Activated CD4-positive, CD25-positive, alpha-beta regulatory T cell treated with anti-CD3 and anti-CD28 coated beads, Interleukin-2, amount 50 U/mL, for 72 hours (primary cell): ENCODE measurements around the gene PPP1R11.
"Not testable (repeated sequence)": the region's sequence is repeated elsewhere in the genome, so short reads cannot be mapped to it uniquely, and the experiment has no call there.

Source experiments
- DNase-seq: peaks from one replicate; pipeline ENCODE4 v3.0.0; 2021

PPP1R11 gene

DNA sequence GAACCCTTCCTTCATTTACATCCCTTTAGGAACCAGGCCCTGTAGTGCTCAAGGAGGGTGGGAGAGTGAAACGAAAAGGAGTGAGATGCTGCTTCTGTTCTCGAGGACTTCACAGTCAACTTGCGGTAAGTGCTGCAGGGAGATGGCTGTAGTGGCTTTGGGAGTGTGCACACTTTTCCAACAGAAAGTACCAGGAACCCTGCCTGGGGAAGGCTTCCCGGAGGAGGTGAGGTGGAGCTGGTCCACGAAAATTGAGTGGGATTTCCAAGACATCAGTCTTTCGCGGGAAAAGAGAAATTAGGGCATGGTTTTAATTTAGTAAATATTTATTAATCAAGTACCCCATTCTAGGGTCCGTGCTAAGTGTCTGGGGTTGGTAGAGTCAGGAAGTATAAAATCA, 33.2 kb downstream of the PPP1R11 start:
- no peak for DNase-seq

DNA sequence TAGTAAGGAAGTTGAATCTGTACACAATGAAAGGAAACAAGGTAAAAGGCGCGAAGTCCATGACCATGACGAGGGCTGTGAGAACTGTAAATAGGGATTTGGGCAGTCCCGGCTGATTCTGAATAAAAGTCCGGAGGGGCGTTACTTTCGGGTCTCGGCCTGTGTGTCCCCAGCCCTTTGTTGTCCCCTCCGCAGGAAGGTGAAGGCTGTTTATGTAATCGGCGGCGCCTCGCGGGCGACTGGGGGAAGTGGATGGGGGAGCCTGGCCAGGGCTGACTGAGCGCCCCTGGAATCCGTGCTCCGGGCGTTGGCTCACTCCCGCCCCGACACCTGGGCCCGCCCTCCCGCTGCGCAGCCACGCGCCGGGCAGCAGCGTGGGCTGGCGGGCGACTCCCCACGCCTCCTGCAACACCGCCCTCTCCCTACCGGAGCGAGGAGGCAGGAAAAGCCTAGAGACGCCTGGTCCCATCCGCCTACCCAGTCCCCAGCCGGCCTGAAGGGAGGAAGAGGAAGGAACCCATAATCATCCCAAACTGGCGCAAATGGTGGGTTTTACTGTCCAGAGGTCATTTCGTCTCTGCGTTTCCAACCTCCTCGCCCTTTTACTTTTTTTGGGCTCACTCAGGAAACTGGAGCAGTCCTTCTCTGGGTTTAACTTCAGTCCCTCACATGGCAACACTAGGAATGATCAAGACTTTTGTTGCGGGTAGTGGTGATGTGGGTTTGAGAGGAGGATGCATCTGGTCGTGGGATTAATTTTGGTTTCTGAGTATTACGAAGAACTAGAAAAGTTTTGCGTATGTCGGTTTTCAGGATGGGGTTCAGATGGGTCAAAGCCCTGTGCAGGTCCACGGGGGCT, 33.8 kb downstream of the PPP1R11 start:
- DNase-seq = no peak

DNA sequence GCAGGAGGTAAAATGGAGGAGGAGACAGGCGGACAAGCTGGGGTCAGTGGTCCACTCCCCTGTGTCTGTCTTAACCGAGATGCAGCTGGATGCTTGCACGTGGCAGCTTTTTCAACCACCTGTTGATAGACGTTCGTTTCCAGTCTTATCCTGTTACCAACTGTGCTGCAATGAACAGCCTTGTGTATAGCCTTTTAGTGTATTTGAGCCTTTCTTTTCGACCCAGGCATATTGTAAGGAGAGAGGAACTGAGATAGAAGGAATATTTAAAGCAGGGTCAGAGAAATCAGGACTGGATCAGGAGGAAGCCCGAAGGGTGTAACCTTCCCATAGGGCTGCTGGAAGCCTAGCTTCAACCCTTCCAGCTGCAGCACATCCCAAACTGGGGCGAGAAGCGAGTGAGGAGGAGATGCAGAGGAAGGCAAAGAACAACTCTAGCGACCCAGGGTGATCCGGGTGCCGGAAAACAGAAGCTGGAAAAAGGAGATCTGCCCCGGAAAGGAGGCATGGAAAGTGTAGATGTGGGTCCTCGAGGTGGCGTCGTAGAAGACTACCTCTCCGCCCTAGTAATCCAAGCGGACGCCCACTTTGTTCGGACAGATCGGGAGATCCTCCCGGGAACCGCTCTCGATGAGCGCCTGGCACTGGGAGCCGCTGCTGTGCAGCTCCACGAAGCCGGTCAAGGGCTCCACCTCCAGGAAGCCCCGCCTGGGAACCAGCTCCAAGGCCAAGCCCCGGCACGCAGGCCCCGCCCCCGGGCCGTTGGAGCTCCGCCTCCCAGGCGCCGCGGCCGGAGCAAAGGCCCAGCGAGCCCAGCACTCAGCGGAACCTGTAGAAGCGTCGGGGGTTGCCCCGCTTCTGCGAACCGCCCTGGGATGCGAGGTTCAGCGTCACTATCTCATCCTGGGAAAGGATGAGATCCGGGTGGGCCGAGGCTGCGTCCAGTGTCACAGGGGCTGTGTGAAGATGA, 34.7 kb downstream of the PPP1R11 start:
- DNase-seq = peak; percentile 51

DNA sequence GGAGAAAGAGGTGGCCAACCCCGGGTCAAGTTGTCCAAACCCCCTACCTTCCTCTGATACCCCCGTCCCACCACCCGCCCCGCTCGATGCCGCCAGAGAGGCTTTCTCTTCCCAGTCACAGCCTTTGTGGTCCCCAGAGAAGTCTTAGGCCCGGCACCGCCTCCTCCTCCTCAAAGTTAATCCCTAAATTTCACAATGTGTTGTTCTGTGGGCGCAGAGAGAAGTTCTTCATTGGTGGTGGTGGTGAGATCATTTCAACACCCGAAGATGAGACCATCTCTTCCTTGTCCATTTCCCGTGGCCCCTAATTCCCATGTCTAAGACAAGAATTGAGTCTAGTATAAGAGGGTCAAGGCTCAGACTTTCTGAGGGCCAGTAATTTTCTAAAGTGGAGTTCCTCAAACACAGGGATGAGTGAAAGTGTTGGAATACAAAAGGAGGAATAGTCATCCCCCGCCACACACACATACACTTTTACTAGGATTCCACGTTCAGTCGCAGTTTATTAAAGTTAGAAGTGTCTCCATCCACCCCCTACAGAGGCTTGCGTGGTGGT, 35.5 kb downstream of the PPP1R11 start:
- DNase-seq = no peak

DNA sequence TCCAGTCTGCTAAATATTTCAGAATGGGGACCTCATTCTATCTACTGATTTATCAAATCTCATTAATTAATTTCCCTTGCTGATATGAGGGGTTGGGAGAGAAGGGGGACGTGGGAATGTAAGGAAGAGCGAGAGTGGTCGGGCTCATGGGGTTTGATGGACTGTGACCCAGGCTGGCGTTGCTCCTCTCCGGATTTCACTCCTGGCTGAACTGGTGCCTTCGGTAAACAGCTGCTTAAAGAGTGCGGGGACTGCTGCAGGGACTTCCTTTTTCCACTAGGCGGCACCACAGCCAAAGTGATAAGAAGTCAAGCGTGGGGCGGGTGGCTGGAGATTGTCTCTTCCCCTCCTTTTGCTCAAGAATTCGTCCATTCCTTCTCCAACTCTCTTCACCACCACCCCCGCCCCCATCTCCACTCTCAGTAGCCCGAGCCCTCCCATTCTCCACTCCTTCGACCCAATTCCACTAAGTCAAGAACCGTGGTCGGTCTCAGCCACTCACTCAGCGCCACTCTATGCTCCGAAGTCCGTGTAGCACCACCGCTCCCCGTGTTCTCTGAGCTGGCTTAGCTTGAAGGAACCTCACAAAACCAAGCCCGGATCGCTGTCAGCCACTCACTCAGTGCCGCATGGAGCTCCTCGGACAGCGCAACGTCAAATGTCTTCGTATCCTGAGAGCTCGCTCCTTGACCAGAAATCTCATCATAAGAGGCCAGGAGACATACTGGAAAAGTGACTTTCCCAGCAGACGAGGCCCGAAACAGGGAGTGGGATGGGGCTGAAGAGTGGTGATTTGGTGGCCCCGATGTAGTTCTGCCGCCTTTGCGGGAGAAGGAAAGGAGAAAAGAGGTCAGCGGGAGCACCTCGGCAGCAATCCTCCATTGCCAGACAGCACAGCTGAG, 36.2 kb downstream of the PPP1R11 start:
- peak; percentile 64 for DNase-seq

DNA sequence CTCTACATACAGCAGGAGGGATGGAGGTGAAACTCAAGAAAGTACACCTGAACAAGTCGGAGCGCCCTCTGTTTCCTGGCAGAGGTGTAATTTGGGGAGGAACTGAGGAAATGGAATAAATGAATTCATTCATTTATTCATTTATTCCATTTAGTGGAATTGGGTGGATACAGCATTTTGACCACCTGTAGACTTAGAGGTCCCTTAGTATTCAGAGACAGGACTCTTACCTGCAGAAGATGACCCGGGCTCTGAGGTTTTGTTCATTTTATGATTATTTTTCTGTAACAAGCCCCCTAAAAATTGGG, 36.8 kb downstream of the PPP1R11 start:
- DNase-seq = no peak

DNA sequence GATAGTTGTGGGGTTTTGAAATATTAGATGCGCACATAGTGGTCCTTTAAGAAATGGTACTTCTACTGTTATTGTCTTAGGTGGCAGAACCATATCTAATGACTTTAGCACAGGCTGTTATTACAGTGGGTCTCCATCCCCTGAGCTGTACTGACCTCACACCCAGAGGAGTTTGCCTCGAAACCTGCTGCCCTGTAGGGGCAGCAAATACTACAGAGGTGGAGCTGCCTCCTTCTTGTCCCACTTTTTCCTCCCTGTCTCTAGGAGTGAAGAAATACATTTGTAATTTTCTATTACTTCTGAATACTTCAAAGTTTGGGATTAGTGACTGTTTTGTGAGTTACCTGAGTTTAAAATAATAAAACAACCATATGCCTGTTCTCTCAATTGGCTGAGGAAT, 37.7 kb downstream of the PPP1R11 start:
- no peak for DNase-seq

DNA sequence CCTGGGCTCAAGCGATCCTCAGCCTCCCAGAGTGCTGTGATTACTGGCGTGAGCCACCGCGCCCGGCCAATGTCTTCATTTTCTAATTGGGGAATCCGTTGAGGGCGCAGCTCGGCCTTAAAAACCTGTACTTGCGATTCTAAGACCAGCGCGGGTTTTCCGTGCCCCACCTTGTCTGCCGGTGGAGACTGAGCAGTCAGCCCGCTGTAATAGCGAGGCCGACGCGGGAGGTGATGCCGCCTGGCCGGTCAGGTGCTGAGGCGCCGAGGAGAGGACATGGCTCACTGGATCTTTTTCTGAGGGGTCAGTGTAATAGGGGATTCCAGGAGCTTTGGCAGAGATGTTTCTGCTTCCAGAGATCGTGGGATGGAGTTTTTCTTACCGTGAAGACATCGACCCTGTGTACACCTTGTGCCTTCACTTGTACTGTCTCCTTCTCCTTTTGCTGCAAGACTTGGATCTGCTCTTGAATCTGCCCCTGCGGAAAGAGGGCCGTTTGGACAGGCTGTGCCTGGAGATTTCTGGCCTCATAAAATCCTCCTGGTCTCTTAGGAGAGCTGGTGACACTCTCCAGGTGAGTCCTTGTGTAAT, 44.4 kb downstream of the PPP1R11 start:
- no peak for DNase-seq

DNA sequence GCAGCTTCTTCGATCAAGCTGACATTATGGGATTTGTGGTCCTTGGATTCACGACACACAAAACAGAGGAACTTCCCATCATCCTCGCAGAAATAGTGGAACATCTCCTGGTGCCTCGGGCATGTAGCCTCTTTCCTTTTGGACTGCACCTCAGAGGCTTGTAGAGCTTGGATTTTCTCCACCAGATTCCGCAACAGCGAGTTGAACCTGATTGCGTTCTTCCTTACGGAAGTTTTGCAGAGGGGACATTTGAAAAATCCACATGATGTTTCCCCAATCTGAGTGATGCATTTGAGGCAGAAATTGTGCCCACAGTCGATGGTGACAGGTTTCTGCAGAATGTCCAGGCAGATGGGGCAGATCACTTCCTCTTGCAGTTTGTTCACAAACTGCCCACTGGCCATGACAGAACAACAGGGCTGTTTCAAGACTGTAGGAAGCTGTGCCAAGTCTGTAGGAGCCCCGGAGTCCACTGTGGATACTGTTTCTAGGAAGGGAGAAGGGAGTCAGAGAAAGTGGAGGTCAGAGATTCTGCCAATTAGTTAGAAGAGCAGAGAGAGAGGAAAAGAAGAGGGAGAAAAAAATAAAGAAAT, 45.5 kb downstream of the PPP1R11 start:
- no peak for DNase-seq

DNA sequence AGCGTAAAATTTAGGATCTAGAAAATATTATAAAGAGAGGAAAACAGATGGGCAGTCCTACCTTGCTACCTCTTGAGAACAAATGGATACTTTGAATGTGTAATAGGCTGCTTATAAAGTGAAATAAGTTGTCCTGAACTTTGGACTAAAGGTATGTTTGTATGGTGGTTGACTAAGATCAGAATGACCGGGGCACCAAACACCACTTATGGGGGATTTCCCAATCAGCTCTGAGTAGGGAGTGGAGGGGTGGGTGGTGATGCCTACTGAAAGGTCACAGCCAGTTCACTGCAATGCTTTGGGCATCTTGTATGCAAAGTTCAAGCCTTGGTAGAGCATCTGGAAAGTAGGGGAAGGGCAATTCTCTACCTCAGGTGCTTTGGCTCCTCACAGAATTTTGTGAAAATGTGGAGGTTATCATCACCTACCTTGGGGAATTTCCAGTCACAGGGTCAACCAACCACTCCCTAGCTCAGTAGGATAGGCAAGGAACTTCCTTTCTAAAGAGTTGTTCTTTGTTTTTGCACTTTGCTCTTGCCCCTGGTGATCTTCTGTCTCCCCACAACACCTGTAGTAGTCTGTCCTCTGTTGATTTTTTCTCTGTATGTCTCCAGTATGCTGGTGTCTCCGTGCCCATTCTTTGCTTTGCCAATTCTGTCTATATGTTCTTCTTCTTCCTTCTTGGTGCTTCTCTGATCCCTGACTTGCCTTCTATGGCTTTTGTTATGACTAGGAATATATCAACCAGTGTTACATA, 46.2 kb downstream of the PPP1R11 start, which contains the start of gene TRIM31:
TRIM31 (minus strand) TSS at position 88 of the 757 bp plus-strand sequence. CDS start 285 bp downstream, outside the sequence.
- DNase-seq = no peak

DNA sequence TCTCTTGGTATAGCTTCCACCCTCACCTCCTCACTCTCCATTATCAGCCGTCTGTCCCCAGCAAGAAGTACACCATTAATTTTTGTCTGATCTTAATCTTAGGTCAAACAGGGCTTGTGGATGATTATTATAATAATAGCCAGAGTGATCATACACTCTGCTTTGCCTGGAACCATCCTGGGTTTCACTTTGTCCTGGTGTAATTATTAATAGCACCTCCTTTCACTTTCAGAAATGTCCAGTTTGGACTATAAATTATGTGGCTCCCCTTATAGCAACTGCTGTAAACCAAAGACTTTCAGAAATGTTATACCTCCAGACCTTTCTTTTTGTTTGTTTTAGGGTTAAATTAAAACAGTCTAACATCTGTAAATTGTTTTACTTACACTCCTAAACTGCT, 46.8 kb downstream of the PPP1R11 start:
- DNase-seq = no peak

DNA sequence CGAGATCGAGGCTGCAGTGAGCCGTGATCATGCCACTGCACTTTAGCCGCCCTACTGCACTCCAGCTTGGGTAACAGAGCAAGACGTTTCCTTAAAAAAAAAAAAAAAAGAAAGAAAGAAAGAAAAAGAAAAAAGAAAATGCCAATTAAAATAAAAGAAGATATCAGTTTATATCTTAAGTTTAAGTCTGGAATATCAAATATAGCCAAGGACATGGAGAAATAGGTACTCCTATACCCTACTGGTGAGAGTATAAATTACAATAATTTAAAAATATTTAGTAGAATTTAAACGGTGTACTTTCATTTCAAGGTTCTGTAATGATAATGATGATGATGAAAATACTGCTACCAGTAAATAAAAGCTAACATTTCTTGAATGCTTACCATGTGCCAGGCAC, 49.7 kb downstream of the PPP1R11 start:
- no peak for DNase-seq

DNA sequence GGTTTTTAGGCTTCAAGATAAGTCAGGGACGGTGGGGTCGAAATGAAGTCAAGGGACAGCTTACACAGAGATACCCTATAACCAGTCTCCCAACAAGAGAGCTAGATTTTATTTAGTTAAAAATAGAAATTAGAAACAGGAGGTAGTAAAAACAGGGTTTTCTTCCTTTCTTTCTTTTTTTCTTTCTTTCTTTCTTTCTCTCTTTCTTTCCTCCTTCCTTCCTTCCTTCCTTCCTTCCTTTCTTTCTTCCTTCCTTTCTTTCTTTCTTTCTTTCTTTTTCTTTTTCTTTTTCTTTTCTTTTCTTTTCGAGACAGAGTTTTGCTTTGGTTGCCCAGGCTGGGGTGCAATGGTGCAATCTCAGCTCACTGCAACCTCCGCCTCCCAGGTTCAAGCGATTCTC, 51.7 kb downstream of the PPP1R11 start:
- DNase-seq = not testable (repeated sequence)
